ENCODE results near the gene TOPORS.
"Not testable (repeated sequence)": the region's sequence is repeated elsewhere in the genome, so short reads cannot be mapped to it uniquely, and the experiment has no call there.

TOPORS gene

GRCh38 chr9:32551276-32552051 is 922 bp downstream of the TOPORS start:
- peak overlapping the region; percentile 58 for H3K4me3 ChIP-seq (ENCODE audit: low read depth, low read length)
- TF ChIP-seq CTCF (IDR thresholded peaks at IDR 0.05; ENCODE audit: low read depth, low read length), result no peak
- in situ Hi-C loops (cut with HindIII; ENCODE audit: low sequenced_read_pairs), result no loop called here
- DNase-seq (ENCODE audit: low read depth, low spot score), result no peak

- H3K4me3 ChIP-seq (ENCODE audit: low read depth, low read length), result peak overlapping the region; percentile 58
- DNase-seq (ENCODE audit: low read depth, low spot score), result peak; percentile 93
- TF ChIP-seq CTCF (IDR thresholded peaks at IDR 0.05; ENCODE audit: low read depth, low read length), result peak; percentile 8
- in situ Hi-C loops (cut with HindIII; ENCODE audit: low sequenced_read_pairs), result no loop called here
Observed at GRCh38 chr9:32550562-32551275, 1.7 kb downstream of the TOPORS start.

GRCh38 chr9:32550150-32550561 is 2.2 kb downstream of the TOPORS start:
- peak; percentile 22 for TF ChIP-seq CTCF (IDR thresholded peaks at IDR 0.05; ENCODE audit: low read depth, low read length)
- in situ Hi-C loops (cut with HindIII; ENCODE audit: low sequenced_read_pairs), result no loop called here
- peak; percentile 45 for DNase-seq (ENCODE audit: low read depth, low spot score)
- peak overlapping the region; percentile 58 for H3K4me3 ChIP-seq (ENCODE audit: low read depth, low read length)

GRCh38 chr9:32548213-32548612 is 4.2 kb downstream of the TOPORS start:
- in situ Hi-C loops (cut with HindIII; ENCODE audit: low sequenced_read_pairs); DNase-seq (ENCODE audit: low read depth, low spot score); H3K4me3 ChIP-seq (ENCODE audit: low read depth, low read length): not testable (repeated sequence)

- TF ChIP-seq CTCF (IDR thresholded peaks at IDR 0.05; ENCODE audit: low read depth, low read length), result no peak
- no peak overlapping the region for H3K4me3 ChIP-seq (ENCODE audit: low read depth, low read length)
- in situ Hi-C loops (cut with HindIII; ENCODE audit: low sequenced_read_pairs), result no loop called here
- DNase-seq (ENCODE audit: low read depth, low spot score), result no peak
Observed at GRCh38 chr9:32545884-32546283, 6.5 kb downstream of the TOPORS start.

GRCh38 chr9:32543047-32543446 is 9.3 kb downstream of the TOPORS start:
- no peak for TF ChIP-seq CTCF (IDR thresholded peaks at IDR 0.05; ENCODE audit: low read depth, low read length)
- in situ Hi-C loops (cut with HindIII; ENCODE audit: low sequenced_read_pairs), result no loop called here

GRCh38 chr9:32533816-32534215 is 18.6 kb downstream of the TOPORS start:
- in situ Hi-C loops (cut with HindIII; ENCODE audit: low sequenced_read_pairs), result no loop called here
- DNase-seq (ENCODE audit: low read depth, low spot score), result no peak
- TF ChIP-seq CTCF (IDR thresholded peaks at IDR 0.05; ENCODE audit: low read depth, low read length), result no peak
- H3K4me3 ChIP-seq (ENCODE audit: low read depth, low read length), result no peak overlapping the region

More at GRCh38 chr9:32543047-32543446, 9.3 kb downstream of the TOPORS start:
- H3K4me3 ChIP-seq (ENCODE audit: low read depth, low read length), result no peak overlapping the region
- DNase-seq (ENCODE audit: low read depth, low spot score), result no peak

All from astrocyte of the spinal cord (primary cell).